Measurements from ENCODE around the gene PCGF2.
"Not testable (repeated sequence)": the region's sequence is repeated elsewhere in the genome, so short reads cannot be mapped to it uniquely, and the experiment has no call there.

Gene PCGF2

DNA sequence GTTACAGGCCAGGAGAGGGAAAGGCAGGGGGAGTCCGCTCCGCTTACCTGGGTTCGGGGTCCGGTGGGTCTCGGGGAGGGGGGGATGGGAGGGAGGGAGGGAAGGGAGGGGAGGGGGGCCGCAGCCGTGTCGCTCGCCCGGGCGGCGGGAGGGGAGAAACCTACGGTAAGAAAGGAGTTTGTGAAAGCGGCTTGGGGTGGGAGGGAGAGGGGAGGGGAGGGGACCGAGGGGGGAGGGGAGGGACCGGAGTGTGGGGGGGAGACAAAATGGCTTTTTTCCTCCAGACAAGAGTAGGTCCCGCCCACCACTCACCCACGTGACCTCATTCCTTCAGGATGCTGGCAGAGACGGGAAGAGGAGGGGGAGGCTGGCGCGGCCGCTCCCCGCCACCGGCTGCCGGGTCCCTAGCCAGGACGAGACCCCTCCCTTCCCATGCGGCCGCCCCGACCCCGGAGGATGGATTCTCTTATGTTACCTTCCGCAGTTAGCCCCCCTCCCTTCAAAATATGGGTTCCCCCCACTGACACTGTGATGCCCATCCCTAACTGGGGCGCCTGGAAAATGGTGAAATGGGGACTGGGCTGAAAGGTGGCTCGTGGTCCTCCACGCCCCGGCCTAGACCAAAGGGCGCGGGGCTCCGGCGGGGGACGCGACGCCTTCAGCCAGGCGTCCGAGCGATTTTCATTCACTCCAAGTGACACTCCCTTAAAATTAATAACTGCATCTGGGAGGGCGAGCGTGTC lies at the start of gene PCGF2:
PCGF2 (minus strand) TSS at position 188 of the 743 bp plus-strand sequence. CDS start 7,934 bp downstream, outside the sequence.
- FAIRE-seq, result no peak

DNA sequence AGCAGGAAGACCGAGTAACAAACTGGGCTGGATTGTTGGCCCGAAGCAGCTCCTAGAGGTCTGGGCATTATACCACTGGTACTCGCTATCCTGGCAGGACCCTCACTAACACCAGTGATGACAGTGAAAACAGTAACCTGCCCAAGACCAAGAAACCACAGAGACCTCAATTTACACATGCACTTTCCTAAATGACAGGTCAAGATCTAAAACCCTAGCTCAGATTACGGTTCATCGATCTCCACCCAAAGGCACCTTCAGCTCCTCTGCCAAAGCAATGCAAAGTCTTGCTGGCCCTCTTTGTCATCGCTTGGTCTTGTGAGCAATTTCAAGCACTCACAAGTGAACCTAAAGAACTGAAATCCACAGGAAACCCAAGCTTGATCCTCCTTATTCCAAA lies 49.7 kb upstream of the PCGF2 start:
- FAIRE-seq, result no peak

DNA sequence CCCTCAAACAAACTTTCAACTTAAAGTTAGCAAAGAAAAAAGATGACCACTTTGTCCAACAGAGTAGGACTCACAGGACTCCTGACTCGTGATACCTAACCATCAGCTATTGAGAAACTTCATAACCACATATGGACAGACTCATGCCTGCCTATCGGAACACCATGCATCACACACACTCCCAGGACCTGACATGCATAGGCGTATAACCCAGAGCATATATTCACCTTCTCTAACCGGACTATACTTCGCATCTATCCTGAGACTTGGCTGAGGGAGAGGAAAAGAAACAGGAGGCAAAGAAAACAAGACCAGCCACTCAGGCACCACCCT lies 49.0 kb upstream of the PCGF2 start:
- FAIRE-seq, result no peak

DNA sequence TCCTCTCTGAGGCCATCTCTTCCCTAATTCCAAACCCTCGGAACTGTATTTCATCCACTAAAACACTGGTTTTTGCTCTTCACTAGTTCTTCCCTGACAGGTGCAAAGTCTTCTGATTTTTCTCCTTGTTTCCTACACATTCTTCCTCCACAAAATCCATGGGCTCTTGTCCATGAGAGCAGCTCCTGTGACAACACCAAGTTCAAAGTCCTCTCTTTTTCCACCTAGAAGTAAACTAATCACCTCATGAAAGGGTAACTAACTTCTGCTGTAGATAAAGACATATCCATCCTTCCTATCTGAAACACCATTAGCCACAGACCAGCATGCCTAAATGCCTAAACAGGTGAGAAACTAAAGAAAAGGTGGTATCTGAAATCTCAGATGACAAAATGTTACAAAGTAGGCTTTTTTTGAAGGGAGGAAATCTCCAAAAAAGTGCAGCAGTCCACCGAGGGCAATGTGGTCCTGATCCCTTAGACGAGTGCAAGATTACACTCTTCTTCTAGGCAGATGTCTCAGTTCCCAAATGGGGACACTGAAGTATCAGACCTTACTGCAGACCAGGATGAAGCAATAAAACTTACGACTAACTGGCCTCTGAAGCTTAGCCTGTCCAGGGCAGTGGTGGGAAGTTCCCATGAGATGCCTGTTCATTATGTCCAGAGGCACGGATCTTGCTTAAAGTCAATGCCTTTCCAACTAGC lies 48.5 kb upstream of the PCGF2 start:
- FAIRE-seq, result no peak

DNA sequence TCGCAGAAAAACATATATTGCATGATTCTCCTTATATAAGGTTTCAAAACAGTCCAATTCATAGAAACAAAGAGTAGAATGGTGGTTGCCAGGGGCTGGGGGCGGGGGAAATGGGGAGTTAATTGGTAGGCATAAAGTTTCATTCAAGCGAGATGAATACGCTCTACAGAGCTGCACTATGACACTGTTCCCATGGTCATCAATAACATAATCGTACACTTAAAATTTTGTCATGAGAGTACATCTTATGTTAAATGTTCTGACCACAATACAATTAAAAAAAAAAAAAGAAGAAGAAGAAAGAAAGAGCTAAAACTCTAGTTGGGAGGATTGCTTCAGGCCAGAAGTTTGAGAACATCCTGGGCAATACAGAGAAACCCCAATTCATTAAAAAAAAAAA lies 46.1 kb upstream of the PCGF2 start:
- FAIRE-seq, result no peak

DNA sequence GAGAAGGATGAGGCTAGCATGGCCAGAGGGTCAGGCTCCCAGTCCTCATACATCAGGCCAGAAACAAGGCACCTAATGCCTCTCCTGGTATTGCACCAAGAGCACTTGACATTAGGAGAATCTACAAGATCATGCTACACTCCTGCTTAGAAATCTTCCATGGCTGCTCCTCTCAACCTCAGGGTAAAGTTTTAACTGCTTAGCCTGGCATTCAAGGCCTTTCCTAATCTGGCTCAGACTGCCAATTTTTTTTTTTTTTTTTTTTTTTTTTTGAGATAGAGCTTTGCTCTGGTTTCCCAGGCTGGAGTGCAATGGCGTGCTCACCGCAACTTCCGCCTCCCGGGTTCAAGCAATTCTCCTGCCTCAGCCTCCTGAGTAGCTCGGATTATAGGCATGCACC lies 43.0 kb upstream of the PCGF2 start:
- FAIRE-seq, result no peak

DNA sequence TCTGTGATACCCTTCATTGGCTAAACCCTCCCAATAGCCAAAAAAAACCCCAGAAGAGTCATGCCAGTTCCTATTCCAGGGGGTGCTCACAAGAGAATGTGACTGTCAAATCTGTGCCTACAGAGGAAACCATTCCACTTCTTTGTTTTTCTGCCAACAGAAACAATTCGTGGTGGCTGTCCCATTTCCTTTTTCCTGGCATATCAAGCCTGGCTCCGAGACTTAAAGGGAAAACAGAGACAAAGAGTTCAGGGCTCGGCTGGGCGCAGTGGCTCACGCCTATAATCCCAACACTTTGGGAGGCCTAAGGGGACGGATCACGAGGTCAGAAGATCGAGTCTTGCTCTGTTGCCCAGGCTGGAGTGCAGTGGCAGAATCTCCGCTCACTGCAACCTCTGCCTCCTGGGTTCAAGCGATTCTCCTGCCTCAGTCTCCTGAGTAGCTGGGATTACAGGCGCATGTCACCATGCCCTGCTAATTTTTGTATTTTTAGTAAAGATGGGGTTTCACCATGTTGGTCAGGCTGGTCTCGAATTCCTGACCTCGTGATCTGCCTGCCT lies 42.1 kb upstream of the PCGF2 start:
- not testable (repeated sequence) for FAIRE-seq

DNA sequence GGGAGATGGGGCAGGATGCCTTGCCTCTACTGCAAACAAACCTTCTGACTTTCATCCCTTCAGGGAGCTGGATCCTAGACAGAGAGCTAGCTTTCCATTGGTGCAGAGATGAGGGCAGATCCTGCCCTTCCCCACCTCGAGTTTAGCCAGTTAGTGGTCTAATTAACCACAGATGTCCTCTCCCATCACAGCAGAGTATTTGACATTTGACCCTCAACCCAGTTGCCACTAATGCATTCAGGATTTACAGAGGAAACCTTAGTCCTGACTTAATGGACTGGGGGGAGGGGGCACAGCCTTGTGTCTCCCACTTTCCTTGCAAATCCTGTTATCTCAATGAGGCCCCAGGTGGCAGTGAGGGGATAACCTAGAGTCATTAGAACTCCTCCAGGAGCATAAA lies 41.0 kb upstream of the PCGF2 start:
- FAIRE-seq, result no peak

DNA sequence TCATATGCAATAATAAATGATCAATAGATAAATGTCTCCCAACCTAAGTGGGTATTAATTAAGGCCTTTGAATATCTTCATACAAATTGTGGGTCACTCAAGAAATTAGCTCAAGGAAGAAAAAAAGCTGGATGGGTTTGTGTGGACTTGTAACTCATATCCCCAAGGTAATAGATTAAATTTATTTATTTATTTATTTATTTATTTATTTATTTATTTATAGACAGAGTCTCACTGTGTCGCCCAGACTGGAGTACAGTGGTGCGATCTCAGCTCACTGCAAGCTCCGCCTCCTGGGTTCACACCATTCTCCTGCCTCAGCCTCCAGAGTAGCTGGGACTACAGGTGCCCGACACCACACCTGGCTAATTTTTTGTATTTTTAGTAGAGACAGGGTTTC lies 39.9 kb upstream of the PCGF2 start:
- not testable (repeated sequence) for FAIRE-seq

DNA sequence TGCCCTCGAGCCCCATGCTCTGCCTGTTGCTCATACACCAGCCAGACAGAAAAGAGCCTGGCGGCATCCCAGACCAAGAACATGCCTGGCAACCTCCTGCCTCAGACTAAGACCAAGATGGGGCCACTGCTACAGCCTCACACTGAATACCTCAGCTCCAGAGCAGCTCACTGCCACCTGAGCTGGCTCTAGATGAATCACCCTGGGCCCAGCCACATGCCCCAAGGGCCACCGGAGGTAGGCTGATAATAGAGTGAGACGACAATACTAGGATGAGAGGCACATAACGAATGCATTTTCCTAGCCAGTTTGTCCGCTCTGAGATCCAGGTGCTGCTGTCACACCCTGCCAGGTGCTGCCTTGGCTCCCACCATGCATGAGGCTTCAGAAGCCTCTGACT lies 38.2 kb upstream of the PCGF2 start:
- FAIRE-seq, result no peak

DNA sequence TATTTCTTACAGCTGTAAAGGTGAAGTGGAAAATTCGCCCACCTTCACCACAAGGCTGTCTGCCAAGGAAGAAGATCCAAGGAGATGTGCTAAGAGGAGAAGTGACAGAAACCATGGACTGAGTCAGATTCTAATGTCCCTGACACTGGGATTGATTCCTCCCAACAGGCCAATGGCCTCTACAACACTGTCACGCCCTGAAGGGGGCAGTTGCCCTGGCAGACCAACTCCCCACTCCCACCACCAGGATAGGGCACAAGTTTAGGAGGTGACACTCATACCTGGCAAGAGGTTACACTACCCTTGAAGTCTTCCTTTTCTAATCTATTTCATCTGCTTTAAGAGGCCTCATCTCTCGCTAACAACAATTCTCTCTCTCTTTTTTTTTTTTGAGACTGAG lies 35.1 kb upstream of the PCGF2 start:
- FAIRE-seq, result no peak

DNA sequence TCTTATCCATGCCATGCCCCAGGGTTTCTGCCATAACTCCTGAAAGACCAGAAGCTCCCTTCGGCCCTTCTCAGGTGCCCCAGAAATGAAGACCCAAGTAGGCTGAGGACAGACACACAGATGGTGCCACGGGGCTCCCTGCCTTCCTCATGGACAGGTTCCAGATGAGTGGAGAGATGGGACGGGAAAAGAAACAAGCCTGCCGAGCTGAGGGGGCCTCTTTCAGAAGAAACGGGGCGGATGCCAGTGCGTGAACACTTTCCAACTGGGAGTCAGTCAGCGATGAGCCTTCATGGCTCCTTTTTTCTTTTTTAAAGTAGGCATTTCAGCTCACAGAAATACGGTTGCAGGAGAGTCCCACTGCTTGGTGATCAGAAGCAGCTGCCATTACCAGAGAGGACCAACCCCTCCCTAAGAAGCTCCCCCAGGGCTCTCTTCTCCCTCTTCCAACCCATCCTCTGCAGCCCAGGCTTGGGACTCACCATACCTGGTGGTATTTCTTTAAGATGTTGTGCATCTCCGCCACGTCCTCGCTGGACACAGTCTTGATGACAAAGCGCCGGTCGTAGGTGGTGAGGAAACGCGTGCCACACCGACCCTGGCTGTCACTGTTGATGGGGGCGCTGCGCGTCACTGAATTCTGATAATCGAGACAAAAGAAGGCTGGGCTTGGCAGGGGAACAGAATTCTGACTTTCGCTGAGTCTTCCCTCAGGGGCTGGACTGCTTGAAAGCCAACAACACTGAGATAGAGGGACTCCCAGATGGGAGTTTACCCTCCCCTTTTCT lies 32.0 kb upstream of the PCGF2 start:
- no peak for FAIRE-seq

DNA sequence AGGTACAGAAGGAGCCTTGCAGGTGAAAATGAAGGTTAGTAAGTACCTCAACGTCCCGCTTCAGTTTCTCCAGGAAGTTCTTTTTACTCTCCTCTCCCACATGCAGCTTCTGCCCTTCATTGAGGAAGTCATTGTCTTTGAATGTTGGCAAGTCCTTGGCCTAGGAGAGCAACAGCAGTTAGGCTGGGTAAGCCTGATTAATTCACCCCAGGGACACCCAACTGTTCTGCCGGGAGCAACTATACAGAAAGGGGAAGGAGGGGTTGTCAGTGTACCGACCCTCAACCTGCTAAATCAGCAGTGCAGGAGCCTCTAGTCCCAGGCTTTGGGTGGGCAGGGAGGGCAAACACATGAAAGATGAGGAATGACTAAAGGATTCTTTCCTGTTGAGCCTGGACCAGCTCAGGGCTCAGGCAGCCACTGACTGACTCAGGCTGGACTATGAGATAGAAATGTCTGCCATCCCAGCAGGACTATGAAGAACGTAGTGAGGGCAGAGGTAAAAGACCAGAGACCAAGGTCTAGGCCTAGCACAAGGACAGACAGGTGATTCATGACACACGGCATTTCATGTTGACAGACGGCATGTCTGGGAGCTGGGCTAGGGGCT lies 29.6 kb upstream of the PCGF2 start:
- no peak for FAIRE-seq

DNA sequence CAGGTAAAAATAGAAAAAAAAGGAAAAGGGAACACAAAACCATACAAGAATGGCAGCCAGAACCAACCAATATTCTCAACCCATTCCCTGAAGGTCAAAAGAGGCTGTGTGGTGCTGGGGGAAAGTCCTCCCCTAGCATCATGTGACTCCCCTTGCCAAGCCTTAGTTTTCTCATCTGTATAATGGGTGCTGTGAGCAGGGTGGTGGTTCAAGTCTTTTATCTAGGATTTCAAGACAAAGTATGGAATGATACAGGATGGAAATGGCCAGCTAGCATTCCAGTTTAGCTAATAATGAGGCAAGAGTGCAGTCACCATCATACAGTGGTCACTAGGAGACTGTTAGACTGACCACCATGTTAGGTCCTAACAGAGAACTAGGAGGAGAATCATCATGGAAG lies 25.1 kb upstream of the PCGF2 start:
- no peak for FAIRE-seq

DNA sequence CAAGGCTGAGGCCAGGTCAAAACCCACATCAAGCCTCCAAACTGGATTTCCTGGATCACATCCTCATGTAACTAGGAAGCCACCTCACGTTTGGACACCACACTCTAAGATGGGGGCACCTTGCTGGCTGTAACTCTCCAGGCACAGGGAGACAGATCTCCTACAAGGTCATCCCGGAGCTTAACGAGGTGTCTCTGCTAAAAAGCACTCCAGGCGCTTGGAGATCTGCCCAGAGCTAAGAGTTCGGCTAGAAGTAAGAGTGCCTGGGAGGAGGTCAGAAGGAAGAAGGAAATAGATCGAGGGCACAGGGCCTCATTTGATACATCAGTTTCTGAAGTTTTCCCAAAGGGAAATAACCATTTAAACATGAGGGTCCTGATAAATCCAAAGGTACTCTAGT lies 20.3 kb upstream of the PCGF2 start:
- FAIRE-seq, result no peak

DNA sequence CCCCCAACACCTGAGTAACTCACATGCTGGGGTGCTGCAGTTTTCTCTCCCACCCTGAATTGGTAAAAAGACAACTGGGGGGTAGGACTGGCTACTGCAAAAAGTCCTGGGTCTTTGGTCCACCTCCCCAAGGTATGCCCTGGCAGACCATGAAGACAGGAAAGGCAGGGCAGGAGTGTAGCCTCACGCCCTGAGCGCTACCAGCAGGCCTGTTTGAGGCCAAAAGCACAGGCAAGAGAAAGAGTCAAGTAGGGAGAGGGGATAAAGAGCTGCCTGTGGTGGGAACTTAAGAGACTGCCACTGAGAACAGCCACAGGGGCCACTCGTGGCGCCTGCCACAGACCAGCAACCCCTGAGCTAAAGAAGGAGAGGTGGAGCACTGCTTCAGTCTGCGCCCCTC lies 18.2 kb upstream of the PCGF2 start:
- no peak for FAIRE-seq

DNA sequence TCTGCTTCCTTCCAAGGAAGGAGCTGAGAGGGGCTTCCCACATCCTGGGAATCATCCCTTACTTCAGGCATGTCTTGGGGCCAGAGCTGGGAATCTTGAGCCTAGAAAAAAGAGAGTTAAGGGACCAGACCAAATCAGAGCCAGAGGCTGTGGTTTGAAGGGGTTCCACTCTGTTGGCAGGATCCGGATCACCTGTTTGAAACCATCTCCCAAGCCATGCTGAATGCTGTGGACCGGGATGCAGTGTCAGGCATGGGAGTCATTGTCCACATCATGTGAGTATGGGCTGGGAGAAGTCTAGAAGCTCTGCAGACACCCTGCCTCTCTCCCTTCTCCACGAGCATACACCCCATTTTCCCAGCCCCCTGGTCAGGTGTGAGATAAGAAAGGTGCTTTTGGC lies 14.1 kb upstream of the PCGF2 start:
- FAIRE-seq, result no peak

DNA sequence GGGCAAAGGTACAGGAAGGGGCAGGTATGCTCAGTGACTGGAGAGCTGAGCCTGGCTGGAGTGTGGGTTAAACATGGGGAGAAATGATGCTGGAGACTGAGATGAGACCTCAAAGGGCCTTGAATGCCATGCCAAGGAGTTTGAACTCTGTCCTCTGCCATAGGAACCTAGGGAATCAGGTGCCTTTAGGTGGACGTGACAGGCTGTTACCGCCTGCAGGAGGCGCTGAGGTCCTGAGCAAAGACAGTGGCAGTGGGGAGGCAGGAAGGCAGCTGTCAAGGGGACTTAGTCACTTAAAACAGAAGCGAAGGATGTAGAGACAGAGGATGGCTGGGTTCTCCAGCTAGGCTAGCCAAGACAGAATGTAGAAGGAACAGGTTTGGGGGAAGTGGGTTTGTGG lies 13.5 kb upstream of the PCGF2 start:
- no peak for FAIRE-seq

DNA sequence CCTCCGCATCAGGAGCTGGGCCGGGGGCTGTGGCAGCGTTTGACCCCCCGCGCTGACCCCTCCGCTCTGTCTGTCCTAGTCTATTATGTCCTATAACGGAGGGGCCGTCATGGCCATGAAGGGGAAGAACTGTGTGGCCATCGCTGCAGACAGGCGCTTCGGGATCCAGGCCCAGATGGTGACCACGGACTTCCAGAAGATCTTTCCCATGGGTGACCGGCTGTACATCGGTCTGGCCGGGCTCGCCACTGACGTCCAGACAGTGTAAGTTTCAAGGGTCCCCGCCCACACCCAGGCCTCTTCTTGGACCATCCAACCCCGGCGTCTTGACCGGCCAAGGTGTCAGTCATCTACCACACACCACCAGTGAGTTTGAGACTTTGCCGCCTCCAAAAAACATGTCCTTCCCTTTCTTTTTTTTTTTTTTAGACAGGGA lies 5.0 kb upstream of the PCGF2 start:
- no peak for FAIRE-seq

DNA sequence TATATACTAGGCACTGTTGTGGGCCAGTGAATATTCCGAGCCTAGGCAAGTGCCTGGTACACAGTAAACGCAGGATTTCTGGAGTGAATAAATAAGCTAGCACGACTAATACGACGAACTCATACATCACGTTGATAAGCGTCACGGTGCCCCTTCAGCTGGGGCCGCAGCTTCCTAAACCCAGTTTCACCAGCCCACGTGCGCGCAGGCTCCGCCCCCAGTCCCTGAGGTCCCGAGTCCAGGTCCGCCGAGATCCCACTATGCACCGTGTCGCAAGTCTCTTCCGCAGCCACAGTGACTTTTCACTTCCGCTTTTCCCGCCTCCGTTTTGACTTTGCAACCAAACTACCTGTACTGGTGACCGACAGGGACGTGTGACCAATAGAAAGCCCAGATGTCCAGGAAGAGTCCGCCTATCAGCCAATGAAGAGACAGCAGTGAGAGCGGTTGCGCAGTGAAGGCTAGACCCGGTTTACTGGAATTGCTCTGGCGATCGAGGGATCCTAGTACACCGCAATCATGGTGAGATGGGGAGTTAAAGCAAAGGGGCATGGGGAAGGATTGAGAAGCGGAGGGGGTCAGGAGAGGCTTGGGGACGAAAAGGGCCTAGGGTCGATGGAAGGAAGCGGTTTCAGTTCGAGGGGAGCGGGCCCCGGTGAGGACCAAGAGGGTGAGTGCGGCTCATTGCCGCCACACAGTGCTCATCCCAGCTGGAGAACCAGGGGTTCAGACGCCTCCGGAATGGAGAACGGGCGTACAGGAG lies 4.4 kb upstream of the PCGF2 start, which contains the start of gene PSMB3:
PSMB3 (plus strand) TSS at position 434 of the 763 bp plus-strand sequence; CDS start at position 520, 86 bp downstream.
- no peak for FAIRE-seq

DNA sequence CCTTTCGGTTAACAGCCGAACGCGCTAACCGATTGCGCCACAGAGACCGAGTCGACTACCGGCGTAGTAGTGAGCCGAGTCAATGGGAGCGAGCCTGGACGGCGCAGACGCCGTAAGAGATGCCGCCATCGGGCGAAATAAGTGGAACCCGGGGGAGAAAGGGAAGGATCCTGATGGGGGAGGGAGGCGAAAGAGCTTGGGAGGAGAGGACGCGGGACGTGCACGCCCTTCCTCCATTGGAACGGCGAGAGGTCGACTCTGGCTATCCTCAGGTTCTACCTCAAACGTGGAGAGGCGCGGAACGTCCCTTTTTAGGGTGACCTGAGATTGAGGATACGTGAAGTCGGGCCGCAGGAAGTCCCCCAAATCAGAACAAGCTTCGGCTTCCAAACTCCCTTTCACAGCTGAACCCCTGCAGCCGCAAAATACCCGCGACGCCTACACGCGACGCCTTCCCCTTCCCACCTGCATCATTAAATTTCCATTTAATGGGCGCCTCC lies 3.7 kb upstream of the PCGF2 start:
- no peak for FAIRE-seq
